ENCODE results near the gene OVOL1. TPM values are rescaled to one million over a fixed set of nuclear protein-coding genes. Genes with fewer than 3 reads are reported as not detected.

OVOL1 gene
- total RNA-seq, 1 experiment from 2014 or later, result 12.7 TPM

DNA sequence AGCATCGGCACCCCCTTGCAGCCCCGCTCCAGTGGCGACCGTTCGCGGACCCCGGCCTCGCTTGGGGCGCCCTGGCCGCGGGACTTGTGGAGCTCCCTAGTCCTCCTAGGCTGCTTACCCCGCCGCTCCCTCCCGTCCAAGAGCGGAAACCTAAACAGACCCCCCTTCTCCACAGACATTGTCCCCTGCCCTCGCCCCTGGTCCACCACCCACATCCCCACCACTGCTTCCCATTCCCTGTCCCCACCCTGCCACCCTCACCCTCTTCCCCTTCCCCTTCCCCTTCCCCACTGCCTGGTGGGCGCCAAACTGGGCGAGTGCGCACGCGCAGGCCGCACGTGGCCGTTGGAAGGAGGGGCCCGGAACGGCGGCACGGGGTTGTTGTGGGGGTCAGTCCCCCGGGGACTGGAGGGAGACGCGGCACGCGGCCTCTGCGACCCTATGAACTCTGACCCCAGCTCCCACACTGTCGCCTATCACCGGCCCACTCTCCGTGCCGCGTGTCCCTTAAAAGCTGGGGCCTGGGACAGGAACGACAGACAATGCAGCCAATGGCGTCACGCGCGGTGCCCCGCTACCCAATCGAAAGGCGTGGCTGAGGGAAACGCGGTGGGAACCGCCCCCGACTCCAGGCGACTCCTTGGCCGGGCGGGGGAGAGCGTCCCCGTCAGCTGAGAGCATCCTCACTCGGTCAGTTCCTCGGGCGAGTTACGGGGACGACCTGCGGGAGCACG is 46.6 kb downstream of the OVOL1 start, which contains the start of gene SNX32:
SNX32 (plus strand) TSS at position 667 of the 734 bp plus-strand sequence. CDS start 103 bp downstream, outside the sequence.
- no peak for TF ChIP-seq CTCF (IDR thresholded peaks at IDR 0.05; ENCODE audit: unreplicated experiment)
- BruUV-seq (replicated peaks), result no TSS peak
- DNase-seq, result peak; percentile 54
- Mint-ChIP-seq H3K4me3 (ENCODE audit: low read depth, unreplicated experiment) (no peak within 1 kb of the TSS), H3K27me3 (ENCODE audit: unreplicated experiment) (no peaks in the 10 kb centered on the region), H3K9me3 (ENCODE audit: low read depth, unreplicated experiment) (peaks cover 2% of the 10 kb centered on the region), H3K4me1 (ENCODE audit: low read depth, unreplicated experiment) (no peaks in the 10 kb centered on the region), H3K27ac (ENCODE audit: unreplicated experiment) (no peak within 1 kb of the TSS), H3K36me3 (ENCODE audit: insufficient read depth, unreplicated experiment) (no peaks in the 10 kb centered on the region)
- intact Hi-C loops (cut with micrococcal nuclease; ENCODE audit: unreplicated experiment), result no loop called here
- CTCF ChIA-PET, result no interaction called here

DNA sequence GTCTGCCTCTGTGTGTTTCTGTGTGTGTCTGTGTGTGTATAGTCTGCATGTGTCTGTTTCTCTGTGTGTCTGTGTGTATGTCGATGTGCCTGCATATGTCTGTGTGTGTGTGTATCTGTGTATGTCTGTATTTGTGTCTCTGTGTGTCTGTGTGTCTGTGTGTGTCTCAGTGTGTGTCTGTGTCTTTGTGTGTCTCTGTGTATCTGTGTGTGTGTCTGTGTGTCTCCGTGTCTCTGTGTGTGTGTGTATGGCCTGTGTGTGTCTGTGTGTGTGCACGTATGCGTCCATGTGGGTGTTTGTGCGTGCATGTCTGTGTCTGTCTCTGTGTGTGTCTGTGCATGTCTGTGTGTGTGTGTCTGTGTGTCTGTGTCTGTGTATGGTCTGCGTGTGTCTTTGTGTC is 47.3 kb downstream of the OVOL1 start:
- H3K27ac Mint-ChIP-seq (ENCODE audit: unreplicated experiment), result no peak overlapping the region
- H3K4me1 Mint-ChIP-seq (ENCODE audit: low read depth, unreplicated experiment), result no peaks in the 10 kb centered on the region
- H3K9me3 Mint-ChIP-seq (ENCODE audit: low read depth, unreplicated experiment), result peaks cover 2% of the 10 kb centered on the region
- no peak overlapping the region for H3K4me3 Mint-ChIP-seq (ENCODE audit: low read depth, unreplicated experiment)
- intact Hi-C loops (cut with micrococcal nuclease; ENCODE audit: unreplicated experiment), result no loop called here
- CTCF ChIA-PET, result no interaction called here
- no TSS peak for BruUV-seq (replicated peaks)
- no peaks in the 10 kb centered on the region for H3K27me3 Mint-ChIP-seq (ENCODE audit: unreplicated experiment)
- no peak for DNase-seq
- no peaks in the 10 kb centered on the region for H3K36me3 Mint-ChIP-seq (ENCODE audit: insufficient read depth, unreplicated experiment)
- no peak for TF ChIP-seq CTCF (IDR thresholded peaks at IDR 0.05; ENCODE audit: unreplicated experiment)

GRCh38 chr11:65842144-65842543 is 55.3 kb downstream of the OVOL1 start:
- Mint-ChIP-seq H3K4me3 (ENCODE audit: low read depth, unreplicated experiment) (no peak overlapping the region), H3K27ac (ENCODE audit: unreplicated experiment) (no peak overlapping the region), H3K9me3 (ENCODE audit: low read depth, unreplicated experiment) (peaks cover 2% of the 10 kb centered on the region), H3K27me3 (ENCODE audit: unreplicated experiment) (no peaks in the 10 kb centered on the region), H3K36me3 (ENCODE audit: insufficient read depth, unreplicated experiment) (peaks cover 7% of the 10 kb centered on the region), H3K4me1 (ENCODE audit: low read depth, unreplicated experiment) (no peaks in the 10 kb centered on the region)
- DNase-seq, result no peak
- BruUV-seq (replicated peaks), result no TSS peak
- TF ChIP-seq CTCF (IDR thresholded peaks at IDR 0.05; ENCODE audit: unreplicated experiment), result no peak
- intact Hi-C loops (cut with micrococcal nuclease; ENCODE audit: unreplicated experiment), result no loop called here
- CTCF ChIA-PET, result interaction anchor here (0.7 kb wide), 1 partner anchor 12 kb away, joined by 10 read pairs; no protein-coding TSS in a partner anchor

GRCh38 chr11:65843811-65844210 is 56.9 kb downstream of the OVOL1 start:
- intact Hi-C loops (cut with micrococcal nuclease; ENCODE audit: unreplicated experiment), result no loop called here
- no peak for TF ChIP-seq CTCF (IDR thresholded peaks at IDR 0.05; ENCODE audit: unreplicated experiment)
- Mint-ChIP-seq H3K4me1 (ENCODE audit: low read depth, unreplicated experiment) (no peaks in the 10 kb centered on the region), H3K36me3 (ENCODE audit: insufficient read depth, unreplicated experiment) (peaks cover 16% of the 10 kb centered on the region), H3K9me3 (ENCODE audit: low read depth, unreplicated experiment) (no peaks in the 10 kb centered on the region), H3K27me3 (ENCODE audit: unreplicated experiment) (no peaks in the 10 kb centered on the region), H3K27ac (ENCODE audit: unreplicated experiment) (no peak overlapping the region), H3K4me3 (ENCODE audit: low read depth, unreplicated experiment) (no peak overlapping the region)
- DNase-seq, result no peak
- CTCF ChIA-PET, result interaction anchor here (0.6 kb wide), 1 partner anchor 165 kb away, joined by 3 read pairs; no protein-coding TSS in a partner anchor
- no TSS peak for BruUV-seq (replicated peaks)
